Stimulated activated CD8-positive, alpha-beta memory T cell treated with anti-CD3 and anti-CD28 coated beads, Interleukin-15, amount 100 ng/mL, for 48 hours (primary cell): Measurements from ENCODE around the gene P2RX3.
"Not testable (repeated sequence)": the region's sequence is repeated elsewhere in the genome, so short reads cannot be mapped to it uniquely, and the experiment has no call there.

Source experiments
- DNase-seq, 2 donors: peaks; one replicate each; pipeline ENCODE4 v3.0.0-alpha.2; 2020; ENCODE audit warnings: low read depth in 2 of 2

The P2RX3 gene

GRCh38 chr11:57397394-57397990 lies 59.3 kb downstream of the P2RX3 start:
- no peak for DNase-seq

DNA sequence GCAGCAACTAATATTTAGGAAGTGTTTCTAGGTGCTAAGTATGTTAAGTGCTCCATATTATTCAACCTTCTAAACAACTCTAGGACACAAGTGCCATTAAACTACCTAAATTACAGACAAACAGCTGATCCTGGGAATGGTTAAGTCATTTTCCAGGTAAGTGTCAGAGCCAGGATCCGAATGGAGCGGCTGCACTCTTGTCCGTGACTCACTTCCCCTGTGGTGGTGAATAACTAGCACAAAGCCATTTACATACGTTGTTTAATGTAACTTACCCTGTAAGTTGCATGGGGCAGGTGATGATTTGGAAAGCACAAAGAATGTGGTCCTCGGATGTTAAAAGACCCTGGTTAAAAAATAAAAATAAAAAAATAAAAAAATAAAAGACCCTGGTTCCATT lies 61.1 kb downstream of the P2RX3 start:
- DNase-seq: no peak

- DNase-seq: no peak
Measured at GRCh38 chr11:57399972-57400578, 61.9 kb downstream of the P2RX3 start.

- DNase-seq: no peak
Measured at GRCh38 chr11:57402188-57403002, 64.2 kb downstream of the P2RX3 start.

DNA sequence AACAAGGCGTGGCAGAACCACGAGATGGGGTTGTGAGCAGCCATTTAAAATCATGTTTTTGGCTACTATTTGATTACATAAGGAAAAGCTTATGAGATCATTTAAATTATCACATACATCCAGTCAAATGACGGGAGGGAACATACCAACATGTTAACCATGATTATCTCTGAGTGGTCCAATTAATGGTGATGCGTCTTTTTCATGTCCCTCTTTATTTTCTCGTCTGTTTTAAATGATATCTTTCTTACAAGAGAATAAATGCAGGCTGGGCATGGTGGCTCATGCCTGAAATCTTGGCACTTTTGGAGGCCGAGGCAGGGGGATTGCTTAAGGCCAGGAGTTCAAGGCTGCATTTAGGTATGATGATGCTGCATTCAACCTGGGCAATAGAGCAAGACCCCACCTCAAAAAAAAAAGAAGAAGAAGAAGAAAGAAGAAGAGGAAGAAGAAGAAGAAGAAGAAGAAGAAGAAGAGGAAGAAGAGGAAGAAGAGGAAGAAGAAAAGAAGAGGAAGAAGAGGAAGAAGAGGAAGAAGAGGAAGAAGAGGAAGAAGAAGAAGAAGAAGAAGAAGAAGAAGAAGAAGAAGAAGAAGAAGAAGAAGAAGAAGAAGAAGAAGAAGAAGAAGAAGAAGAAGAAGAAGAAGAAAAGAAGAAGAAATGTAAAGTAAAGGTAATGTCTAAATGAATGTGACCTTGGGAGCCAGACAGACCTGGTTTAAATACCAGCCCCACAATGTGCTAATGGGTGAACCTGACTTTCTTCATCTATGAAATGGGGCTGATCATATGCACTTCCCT lies 65.0 kb downstream of the P2RX3 start:
- DNase-seq: not testable (repeated sequence)

GRCh38 chr11:57403802-57404147 lies 65.6 kb downstream of the P2RX3 start:
- no peak for DNase-seq

DNA sequence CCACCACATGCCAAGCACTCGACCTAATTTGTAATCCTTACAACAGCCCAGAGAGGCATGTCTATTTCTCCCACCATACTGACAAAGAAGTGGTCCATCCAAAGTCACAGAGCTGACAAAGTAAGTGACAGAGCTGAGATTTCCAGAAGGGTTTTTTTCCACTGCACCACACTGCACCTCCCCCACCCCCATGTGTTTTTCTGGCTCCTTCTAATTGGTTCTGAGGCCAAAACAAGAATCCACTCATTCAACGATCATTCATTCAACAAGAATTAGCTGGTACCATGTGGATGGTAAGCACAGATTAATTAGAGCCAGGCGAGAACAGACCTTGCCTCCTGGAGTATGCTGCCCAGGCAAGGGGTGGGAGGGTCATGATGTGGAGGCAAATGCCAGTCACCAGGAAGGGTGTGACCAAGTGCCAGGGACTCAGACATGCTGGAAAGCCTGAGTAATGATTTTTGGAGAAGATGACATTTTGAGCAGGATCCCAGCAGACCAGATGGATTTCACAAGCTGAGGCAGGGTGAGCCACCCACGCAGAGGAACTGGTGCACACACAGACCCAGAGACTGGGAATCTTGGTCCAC lies 67.2 kb downstream of the P2RX3 start:
- no peak for DNase-seq

- peak; percentile 37 to 39 for DNase-seq
Measured at GRCh38 chr11:57406337-57406904, 68.3 kb downstream of the P2RX3 start.

GRCh38 chr11:57407010-57407920 lies 69.1 kb downstream of the P2RX3 start:
- no peak for DNase-seq

GRCh38 chr11:57407941-57408475 lies 69.9 kb downstream of the P2RX3 start:
- DNase-seq: no peak

GRCh38 chr11:57408771-57409170 lies 70.6 kb downstream of the P2RX3 start:
- DNase-seq: no peak

DNA sequence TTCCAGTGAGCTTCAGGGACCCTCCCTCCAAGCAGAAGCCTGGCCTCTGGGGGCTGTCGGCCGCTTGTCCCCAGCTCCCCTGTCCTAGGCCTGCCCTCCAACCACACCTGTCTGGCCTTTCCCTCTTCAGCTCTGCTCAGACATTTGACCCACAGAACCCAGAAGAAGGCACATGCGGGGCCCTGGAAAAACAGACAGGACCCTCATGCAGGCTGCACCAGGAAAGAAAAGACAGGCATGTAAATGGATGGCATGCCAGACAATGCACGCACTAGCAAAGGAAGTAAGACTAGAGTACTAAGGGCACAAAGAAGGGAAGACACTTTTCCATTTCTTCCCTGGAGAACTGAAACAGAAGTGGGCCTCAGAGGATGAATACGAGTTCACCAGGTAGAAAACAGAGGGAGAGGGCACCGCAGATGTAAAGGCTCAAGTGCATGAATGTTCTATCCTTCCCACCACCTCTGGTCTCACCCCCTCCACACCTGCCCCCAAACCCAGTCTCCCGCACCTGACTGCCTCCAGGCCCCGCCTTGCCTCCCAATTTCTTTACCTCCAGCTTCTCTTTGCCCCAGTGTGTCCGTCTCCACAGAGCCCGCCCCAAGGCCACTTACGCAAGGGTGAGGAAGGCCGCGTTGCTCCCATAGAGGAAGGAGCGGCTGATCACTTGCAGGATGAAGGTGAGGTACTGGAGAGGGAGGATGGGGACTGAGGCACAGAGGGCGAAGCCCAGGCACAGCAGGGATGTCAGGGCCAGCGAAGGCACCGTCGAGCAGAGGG lies 71.4 kb downstream of the P2RX3 start:
- DNase-seq: no peak

DNA sequence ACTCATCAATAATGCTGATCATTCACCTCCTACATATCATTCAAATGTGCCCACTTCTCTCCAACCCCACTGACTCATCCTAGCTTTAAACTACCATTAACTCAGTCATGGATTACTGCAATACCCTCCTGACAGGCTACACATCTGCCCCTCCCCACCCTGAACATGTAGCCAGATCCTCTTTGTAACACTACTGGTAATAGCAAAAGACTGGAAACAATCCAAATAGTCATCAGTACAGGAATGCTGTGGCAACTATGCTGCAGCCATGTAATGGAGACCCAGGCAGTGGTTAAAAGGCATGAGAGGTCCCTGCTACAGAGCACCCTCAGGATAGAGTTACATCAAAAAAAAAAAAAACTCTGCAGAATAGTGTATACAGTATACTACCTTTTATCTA lies 72.1 kb downstream of the P2RX3 start:
- DNase-seq: no peak

GRCh38 chr11:57413681-57414080 lies 75.5 kb downstream of the P2RX3 start:
- DNase-seq: no peak

DNA sequence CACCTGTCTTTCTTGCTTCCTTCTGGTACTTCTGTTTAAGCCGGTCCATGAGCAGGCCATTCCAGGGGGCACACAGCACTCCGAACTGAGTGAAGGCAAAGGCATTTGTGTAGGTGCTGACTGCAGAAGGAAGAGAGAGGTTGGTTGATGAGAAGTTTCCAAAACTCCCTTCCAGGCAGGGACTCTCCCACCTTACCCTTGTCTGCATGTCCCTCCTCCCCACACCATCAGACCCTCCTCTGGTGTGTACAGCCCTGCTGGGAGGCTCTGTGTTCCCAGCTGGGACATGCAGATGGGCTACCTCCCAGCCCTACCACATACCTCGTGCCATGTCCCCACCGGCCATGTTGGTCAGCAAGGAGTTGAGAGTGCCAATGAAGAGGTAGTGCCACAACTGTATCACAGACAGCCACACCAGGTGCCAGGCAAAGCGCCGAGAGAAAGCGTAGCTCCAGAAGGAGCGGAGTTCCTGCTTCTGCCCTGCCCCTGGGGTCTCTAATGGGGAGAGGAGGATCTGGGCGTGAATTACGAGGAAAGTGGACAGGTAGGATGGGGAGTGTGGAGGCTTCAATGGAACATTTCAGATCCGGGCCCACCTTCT lies 76.6 kb downstream of the P2RX3 start:
- DNase-seq: no peak

DNA sequence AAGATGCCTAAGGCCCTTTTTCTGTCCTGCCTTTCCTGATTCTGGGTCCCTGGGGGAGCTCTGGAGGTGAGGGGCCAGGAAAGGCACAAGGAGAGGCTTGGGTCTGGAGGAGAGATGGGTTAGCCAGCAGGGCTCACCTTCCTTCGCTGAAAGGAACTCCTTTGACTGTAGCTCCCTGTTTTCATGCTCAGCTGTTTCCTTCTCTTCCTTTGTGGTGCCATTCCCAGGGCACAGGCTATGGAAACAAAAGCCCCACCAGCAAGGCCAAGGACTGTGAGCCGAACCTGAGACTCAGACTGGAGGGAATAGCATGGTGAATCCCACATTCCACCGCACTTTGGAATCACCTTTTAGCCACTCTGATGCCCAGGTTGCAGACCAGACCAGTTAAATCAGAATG lies 78.3 kb downstream of the P2RX3 start:
- no peak for DNase-seq

DNA sequence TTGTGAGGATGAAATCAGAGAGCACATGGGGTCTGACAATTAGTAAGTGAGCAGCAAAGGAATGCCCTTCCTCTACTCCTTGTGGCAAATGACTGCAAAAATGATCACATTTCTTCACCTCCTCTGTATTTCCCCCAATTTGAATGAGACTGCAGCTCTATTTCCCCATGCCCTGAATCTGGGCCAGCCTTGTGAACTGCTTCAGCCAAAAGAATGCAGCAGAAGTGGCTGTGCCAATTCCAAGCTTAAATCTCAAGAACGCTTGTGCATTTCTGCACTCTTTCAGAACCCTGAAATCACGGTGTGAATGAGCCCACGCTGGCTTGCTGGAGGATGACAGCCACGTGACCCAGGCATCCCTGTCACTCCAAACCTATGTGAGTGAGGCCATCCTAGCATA lies 78.9 kb downstream of the P2RX3 start:
- DNase-seq: no peak

DNA sequence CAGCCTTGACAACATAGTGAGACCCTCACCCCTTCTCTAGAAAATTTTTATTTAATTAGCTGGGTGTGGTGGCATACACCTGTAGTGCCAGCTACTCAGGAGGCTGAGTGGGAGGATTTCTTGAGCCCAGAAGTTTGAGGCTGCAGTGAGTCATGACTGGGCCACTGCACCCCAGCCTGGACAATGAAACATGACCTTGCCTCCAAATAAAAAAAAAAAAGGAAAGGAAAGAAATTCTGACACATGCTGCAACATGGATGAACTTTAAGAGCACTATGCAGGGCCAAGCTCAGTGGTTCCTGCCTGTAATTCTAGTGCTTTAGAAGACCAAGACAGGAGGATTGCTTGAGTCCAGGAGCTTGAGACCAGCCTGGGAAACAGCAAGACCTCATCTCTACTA lies 80.0 kb downstream of the P2RX3 start:
- DNase-seq: no peak

DNA sequence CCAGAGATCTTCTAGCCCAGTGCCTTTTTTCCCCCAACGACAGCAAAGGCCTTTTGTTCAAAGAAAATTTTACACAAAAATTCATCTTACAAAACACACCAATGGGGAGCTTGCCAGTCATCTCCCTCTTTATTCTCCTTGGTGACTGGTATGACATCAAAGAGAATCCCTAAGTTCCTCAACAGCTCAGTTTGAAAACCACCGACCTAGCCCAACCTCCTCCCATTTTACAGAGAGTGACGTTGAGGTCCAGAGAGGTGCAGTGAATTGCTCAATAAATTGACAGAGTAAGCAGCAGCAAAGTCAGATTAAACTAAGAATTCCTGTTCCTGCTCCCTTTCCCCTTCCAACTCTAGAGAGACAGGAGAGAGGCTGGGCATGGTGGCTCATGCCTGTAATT lies 81.0 kb downstream of the P2RX3 start:
- no peak for DNase-seq
